SK-N-SH treated with all-trans-retinoic acid at 6 μM for 48 hours (cell line): Measurements from ENCODE around the gene MAD2L2.

Experiments used
- ATAC-seq: fragments of 200-7000 bp; cut with Tn5 transposase; 3 replicates; pipeline ENCODE4 v1.9.1; 2020; ENCODE audit warnings: mild to moderate bottlenecking, moderate library complexity
- ARNTL ChIP-seq: fragments of 450-650 bp; formaldehyde crosslinking; IDR thresholded peaks from 2 replicates; pipeline ENCODE4 v1.5.0; 2020; ENCODE audit warnings: low read depth, mild to moderate bottlenecking, moderate library complexity, borderline replicate concordance
- BACH2 ChIP-seq: fragments of 250-450 bp; sonication (Bioruptor Pico); IDR thresholded peaks from 2 replicates; pipeline ENCODE4 v1.9.0; 2021; ENCODE audit warnings: mild to moderate bottlenecking, borderline replicate concordance
- CSDC2 ChIP-seq: fragments of 250-450 bp; sonication (Bioruptor Pico); IDR thresholded peaks from 2 replicates; pipeline ENCODE4 v1.5.0; 2020; ENCODE audit warnings: mild to moderate bottlenecking, moderate library complexity
- ESRRG ChIP-seq: fragments of 250-450 bp; sonication (Bioruptor Pico); IDR thresholded peaks from 2 replicates; pipeline ENCODE4 v1.6.1; 2021; ENCODE audit warnings: mild to moderate bottlenecking
- GLIS3 ChIP-seq: fragments of 250-450 bp; sonication (Bioruptor Pico); IDR thresholded peaks from 2 replicates; pipeline ENCODE4 v1.5.0; 2020; ENCODE audit warnings: mild to moderate bottlenecking, moderate library complexity
- ISL1 ChIP-seq: fragments of 250-450 bp; sonication (Bioruptor Pico); IDR thresholded peaks from 2 replicates; pipeline ENCODE4 v2.1.2; 2022; ENCODE audit warnings: mild to moderate bottlenecking, moderate library complexity
- OSR1 ChIP-seq: fragments of 250-450 bp; sonication (Bioruptor Pico); IDR thresholded peaks from 2 replicates; pipeline ENCODE4 v1.8.0; 2022; ENCODE audit warnings: moderate library complexity, mild to moderate bottlenecking, inconsistent platforms
- PPARA ChIP-seq: fragments of 250-450 bp; sonication (Bioruptor Pico); IDR thresholded peaks from 2 replicates; pipeline ENCODE4 v1.5.0; 2020; ENCODE audit warnings: mild to moderate bottlenecking, borderline replicate concordance
- RARB ChIP-seq: fragments of 250-450 bp; sonication (Bioruptor Pico); IDR thresholded peaks from 2 replicates; pipeline ENCODE4 v1.8.0; 2021; ENCODE audit warnings: mild to moderate bottlenecking, moderate library complexity
- SNAI2 ChIP-seq: fragments of 250-450 bp; sonication (Bioruptor Pico); IDR thresholded peaks from 2 replicates; pipeline ENCODE4 v1.5.0; 2020; ENCODE audit warnings: mild to moderate bottlenecking, moderate library complexity
- TCF4 ChIP-seq: fragments of 250-450 bp; sonication (Bioruptor Pico); IDR thresholded peaks from 2 replicates; pipeline ENCODE4 v1.8.0; 2021; ENCODE audit warnings: mild to moderate bottlenecking, moderate library complexity, borderline replicate concordance
- TOX ChIP-seq: fragments of 250-450 bp; sonication (Bioruptor Pico); IDR thresholded peaks from 2 replicates; pipeline ENCODE4 v1.8.0; 2021; ENCODE audit warnings: mild to moderate bottlenecking, moderate library complexity, borderline replicate concordance
- TSHZ2 ChIP-seq: fragments of 250-450 bp; sonication (Bioruptor Pico); IDR thresholded peaks from 2 replicates; pipeline ENCODE4 v1.5.0; 2020; ENCODE audit warnings: mild to moderate bottlenecking, moderate library complexity
- ZC3H10 ChIP-seq: fragments of 250-450 bp; sonication (Bioruptor Pico); IDR thresholded peaks from 2 replicates; pipeline ENCODE4 v1.5.1; 2021; ENCODE audit warnings: mild to moderate bottlenecking, moderate library complexity
- ZFP3 ChIP-seq: fragments of 250-450 bp; sonication (Bioruptor Pico); IDR thresholded peaks from 2 replicates; pipeline ENCODE4 v1.5.0; 2020; ENCODE audit warnings: mild to moderate bottlenecking, moderate library complexity
- ZNF8 ChIP-seq: fragments of 450-650 bp; formaldehyde crosslinking; IDR thresholded peaks from 2 replicates; pipeline ENCODE4 v1.5.0; 2020; ENCODE audit warnings: mild to moderate bottlenecking, moderate library complexity
- TF ChIP-seq, protein P1 (sequence below): fragments of 250-450 bp; sonication (Bioruptor Pico); IDR thresholded peaks from 2 replicates; pipeline ENCODE4 v1.5.1; 2020; ENCODE audit warnings: low read depth, mild to moderate bottlenecking, moderate library complexity
- TF ChIP-seq, protein P2 (sequence below): fragments of 250-450 bp; sonication (Bioruptor Pico); IDR thresholded peaks from 2 replicates; pipeline ENCODE4 v1.5.1; 2021; ENCODE audit warnings: mild to moderate bottlenecking, moderate library complexity
- TF ChIP-seq, protein P3 (sequence below): fragments of 250-450 bp; sonication (Bioruptor Pico); IDR thresholded peaks from 2 replicates; pipeline ENCODE4 v1.8.0; 2021; ENCODE audit warnings: low read depth, mild to moderate bottlenecking, moderate library complexity, borderline replicate concordance
- TF ChIP-seq, protein P4 (sequence below): fragments of 250-450 bp; sonication (Bioruptor Pico); IDR thresholded peaks from 2 replicates; pipeline ENCODE4 v1.8.0; 2020; ENCODE audit warnings: mild to moderate bottlenecking, moderate library complexity, borderline replicate concordance

MAD2L2 gene

DNA sequence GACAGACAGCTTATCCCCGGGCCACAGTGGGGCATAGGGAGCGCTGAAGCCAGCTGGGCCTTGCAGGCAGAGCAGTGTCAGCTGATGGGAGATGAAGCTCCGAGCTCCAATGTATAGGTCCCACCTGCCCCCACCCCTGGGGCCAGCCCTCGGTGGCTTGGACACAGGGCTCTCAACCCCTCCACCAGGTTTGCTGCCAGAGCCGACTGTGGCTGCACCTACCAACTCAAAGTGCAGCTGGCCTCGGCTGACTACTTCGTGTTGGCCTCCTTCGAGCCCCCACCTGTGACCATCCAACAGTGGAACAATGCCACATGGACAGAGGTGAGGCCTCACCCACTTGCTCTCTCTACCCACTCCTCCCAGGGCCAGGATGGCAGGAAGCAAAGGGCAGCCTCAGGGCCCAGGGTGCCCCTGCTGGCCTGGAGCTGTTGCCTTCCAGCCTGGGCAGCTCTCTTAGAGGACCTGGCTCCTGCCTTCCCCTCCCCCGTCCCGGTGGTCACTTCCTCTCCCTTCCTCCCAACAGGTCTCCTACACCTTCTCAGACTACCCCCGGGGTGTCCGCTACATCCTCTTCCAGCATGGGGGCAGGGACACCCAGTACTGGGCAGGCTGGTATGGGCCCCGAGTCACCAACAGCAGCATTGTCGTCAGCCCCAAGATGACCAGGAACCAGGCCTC, 7.7 kb downstream of the MAD2L2 start:
- TF ChIP-seq, protein P1, sequence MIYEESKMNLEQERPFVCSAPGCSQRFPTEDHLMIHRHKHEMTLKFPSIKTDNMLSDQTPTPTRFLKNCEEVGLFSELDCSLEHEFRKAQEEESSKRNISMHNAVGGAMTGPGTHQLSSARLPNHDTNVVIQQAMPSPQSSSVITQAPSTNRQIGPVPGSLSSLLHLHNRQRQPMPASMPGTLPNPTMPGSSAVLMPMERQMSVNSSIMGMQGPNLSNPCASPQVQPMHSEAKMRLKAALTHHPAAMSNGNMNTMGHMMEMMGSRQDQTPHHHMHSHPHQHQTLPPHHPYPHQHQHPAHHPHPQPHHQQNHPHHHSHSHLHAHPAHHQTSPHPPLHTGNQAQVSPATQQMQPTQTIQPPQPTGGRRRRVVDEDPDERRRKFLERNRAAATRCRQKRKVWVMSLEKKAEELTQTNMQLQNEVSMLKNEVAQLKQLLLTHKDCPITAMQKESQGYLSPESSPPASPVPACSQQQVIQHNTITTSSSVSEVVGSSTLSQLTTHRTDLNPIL (CRISPR knock-in tag) = no peak
- TF ChIP-seq GLIS3 (CRISPR knock-in tag) = no peak
- TF ChIP-seq ESRRG = no peak
- TF ChIP-seq, protein P2, sequence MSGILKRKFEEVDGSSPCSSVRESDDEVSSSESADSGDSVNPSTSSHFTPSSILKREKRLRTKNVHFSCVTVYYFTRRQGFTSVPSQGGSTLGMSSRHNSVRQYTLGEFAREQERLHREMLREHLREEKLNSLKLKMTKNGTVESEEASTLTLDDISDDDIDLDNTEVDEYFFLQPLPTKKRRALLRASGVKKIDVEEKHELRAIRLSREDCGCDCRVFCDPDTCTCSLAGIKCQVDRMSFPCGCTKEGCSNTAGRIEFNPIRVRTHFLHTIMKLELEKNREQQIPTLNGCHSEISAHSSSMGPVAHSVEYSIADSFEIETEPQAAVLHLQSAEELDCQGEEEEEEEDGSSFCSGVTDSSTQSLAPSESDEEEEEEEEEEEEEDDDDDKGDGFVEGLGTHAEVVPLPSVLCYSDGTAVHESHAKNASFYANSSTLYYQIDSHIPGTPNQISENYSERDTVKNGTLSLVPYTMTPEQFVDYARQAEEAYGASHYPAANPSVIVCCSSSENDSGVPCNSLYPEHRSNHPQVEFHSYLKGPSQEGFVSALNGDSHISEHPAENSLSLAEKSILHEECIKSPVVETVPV (CRISPR knock-in tag) = no peak
- TF ChIP-seq TOX (CRISPR knock-in tag) = no peak
- no peak for TF ChIP-seq ARNTL (CRISPR knock-in tag)
- TF ChIP-seq SNAI2 = no peak
- no peak for TF ChIP-seq PPARA (CRISPR knock-in tag)
- no peak for TF ChIP-seq TCF4 (CRISPR knock-in tag)
- no peak for TF ChIP-seq BACH2 (CRISPR knock-in tag)
- TF ChIP-seq, protein P3, sequence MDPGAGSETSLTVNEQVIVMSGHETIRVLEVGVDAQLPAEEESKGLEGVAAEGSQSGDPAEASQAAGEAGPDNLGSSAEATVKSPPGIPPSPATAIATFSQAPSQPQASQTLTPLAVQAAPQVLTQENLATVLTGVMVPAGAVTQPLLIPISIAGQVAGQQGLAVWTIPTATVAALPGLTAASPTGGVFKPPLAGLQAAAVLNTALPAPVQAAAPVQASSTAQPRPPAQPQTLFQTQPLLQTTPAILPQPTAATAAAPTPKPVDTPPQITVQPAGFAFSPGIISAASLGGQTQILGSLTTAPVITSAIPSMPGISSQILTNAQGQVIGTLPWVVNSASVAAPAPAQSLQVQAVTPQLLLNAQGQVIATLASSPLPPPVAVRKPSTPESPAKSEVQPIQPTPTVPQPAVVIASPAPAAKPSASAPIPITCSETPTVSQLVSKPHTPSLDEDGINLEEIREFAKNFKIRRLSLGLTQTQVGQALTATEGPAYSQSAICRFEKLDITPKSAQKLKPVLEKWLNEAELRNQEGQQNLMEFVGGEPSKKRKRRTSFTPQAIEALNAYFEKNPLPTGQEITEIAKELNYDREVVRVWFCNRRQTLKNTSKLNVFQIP (CRISPR knock-in tag) = no peak
- TF ChIP-seq TSHZ2 (CRISPR knock-in tag) = no peak
- no peak for ATAC-seq

- TF ChIP-seq ZFP3 (CRISPR knock-in tag) (no peak), OSR1 (CRISPR knock-in tag) (no peak), TOX (CRISPR knock-in tag) (no peak), GLIS3 (CRISPR knock-in tag) (no peak), CSDC2 (CRISPR knock-in tag) (no peak), ISL1 (CRISPR knock-in tag) (no peak), PPARA (CRISPR knock-in tag) (no peak), ZC3H10 (CRISPR knock-in tag) (no peak), SNAI2 (no peak), BACH2 (CRISPR knock-in tag) (no peak)
- TF ChIP-seq, protein P4, sequence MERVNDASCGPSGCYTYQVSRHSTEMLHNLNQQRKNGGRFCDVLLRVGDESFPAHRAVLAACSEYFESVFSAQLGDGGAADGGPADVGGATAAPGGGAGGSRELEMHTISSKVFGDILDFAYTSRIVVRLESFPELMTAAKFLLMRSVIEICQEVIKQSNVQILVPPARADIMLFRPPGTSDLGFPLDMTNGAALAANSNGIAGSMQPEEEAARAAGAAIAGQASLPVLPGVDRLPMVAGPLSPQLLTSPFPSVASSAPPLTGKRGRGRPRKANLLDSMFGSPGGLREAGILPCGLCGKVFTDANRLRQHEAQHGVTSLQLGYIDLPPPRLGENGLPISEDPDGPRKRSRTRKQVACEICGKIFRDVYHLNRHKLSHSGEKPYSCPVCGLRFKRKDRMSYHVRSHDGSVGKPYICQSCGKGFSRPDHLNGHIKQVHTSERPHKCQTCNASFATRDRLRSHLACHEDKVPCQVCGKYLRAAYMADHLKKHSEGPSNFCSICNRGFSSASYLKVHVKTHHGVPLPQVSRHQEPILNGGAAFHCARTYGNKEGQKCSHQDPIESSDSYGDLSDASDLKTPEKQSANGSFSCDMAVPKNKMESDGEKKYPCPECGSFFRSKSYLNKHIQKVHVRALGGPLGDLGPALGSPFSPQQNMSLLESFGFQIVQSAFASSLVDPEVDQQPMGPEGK (CRISPR knock-in tag) = no peak
- TF ChIP-seq, all 23 proteins: peak for 0
- no peak for ATAC-seq
Observed at GRCh38 chr1:11671544-11672286, 9.2 kb downstream of the MAD2L2 start.

DNA sequence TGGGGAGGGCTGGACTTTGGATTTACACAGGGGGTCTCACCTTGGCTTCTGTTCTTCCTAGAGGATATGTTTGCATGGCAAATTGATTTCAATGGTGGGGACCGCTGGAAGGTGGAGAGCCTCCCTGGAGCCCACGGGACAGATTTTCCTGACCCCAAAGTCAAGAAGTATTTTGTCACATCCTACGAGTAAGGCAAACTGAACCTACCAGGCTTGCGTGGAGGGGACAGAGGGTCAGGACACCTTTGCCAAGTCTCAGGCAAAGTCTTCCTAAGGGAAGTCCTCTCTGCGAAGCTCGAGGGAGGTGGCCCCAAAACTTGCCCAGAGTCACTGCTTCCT, 9.8 kb downstream of the MAD2L2 start:
- no peak for ATAC-seq
- TF ChIP-seq TCF4 (CRISPR knock-in tag) = no peak
- TF ChIP-seq CSDC2 (CRISPR knock-in tag) = no peak
- TF ChIP-seq, protein P4 (CRISPR knock-in tag) = no peak
- TF ChIP-seq, protein P1 (CRISPR knock-in tag) = no peak
- TF ChIP-seq RARB = no peak
- no peak for TF ChIP-seq ZNF8 (CRISPR knock-in tag)
- no peak for TF ChIP-seq ZFP3 (CRISPR knock-in tag)
- TF ChIP-seq, protein P3 (CRISPR knock-in tag) = no peak
